ENCODE results near the gene PLA2G4B.
A peak's percentile ranks its signal among the peaks of the same experiment; 100 is the strongest.

The PLA2G4B gene

GRCh38 chr15:41801185-41801584 lies 37.5 kb upstream of the PLA2G4B start:
- DNase-seq (ENCODE audit: low read depth): no peak
- H3K4me3 ChIP-seq (ENCODE audit: low read length): no peak overlapping the region
- no peak for TF ChIP-seq CTCF (IDR thresholded peaks at IDR 0.05; ENCODE audit: insufficient read depth, low read depth, low read length, missing control alignments)

- DNase-seq (ENCODE audit: low read depth): peak; percentile 85
- no peak overlapping the region for H3K4me3 ChIP-seq (ENCODE audit: low read length)
- no peak for TF ChIP-seq CTCF (IDR thresholded peaks at IDR 0.05; ENCODE audit: insufficient read depth, low read depth, low read length, missing control alignments)
Observed at GRCh38 chr15:41801850-41802455, 36.7 kb upstream of the PLA2G4B start.

- TF ChIP-seq CTCF (IDR thresholded peaks at IDR 0.05; ENCODE audit: insufficient read depth, low read depth, low read length, missing control alignments): no peak
- H3K4me3 ChIP-seq (ENCODE audit: low read length): no peak overlapping the region
- DNase-seq (ENCODE audit: low read depth): peak; percentile 99
Observed at GRCh38 chr15:41804361-41804760, 34.3 kb upstream of the PLA2G4B start.

GRCh38 chr15:41804916-41805666 lies 33.6 kb upstream of the PLA2G4B start:
- no peak for TF ChIP-seq CTCF (IDR thresholded peaks at IDR 0.05; ENCODE audit: insufficient read depth, low read depth, low read length, missing control alignments)
- peak; percentile 61 for DNase-seq (ENCODE audit: low read depth)
- H3K4me3 ChIP-seq (ENCODE audit: low read length): no peak overlapping the region

GRCh38 chr15:41805711-41806110 lies 32.9 kb upstream of the PLA2G4B start:
- DNase-seq (ENCODE audit: low read depth): no peak
- TF ChIP-seq CTCF (IDR thresholded peaks at IDR 0.05; ENCODE audit: insufficient read depth, low read depth, low read length, missing control alignments): no peak
- H3K4me3 ChIP-seq (ENCODE audit: low read length): no peak overlapping the region

GRCh38 chr15:41806291-41807181 lies 32.1 kb upstream of the PLA2G4B start:
- TF ChIP-seq CTCF (IDR thresholded peaks at IDR 0.05; ENCODE audit: insufficient read depth, low read depth, low read length, missing control alignments): peak; percentile 49
- peak; percentile 96 for DNase-seq (ENCODE audit: low read depth)
- no peak overlapping the region for H3K4me3 ChIP-seq (ENCODE audit: low read length)

Measured in epithelial cell of esophagus (primary cell).